H9 (cell line): ENCODE data around the gene BNIP1. TPM values are rescaled to one million over a fixed set of nuclear protein-coding genes. Genes with fewer than 3 reads are reported as not detected.

Experiments
- DNase-seq: peaks from one replicate; pipeline ENCODE4 v3.0.0-alpha.2; 2017
- H2AFZ ChIP-seq: one replicate; pipeline ENCODE4 v1.6.1; 2013; ENCODE audit warnings: mild to moderate bottlenecking, low read length, control low read depth, moderate library complexity
- H2AK5ac ChIP-seq: 2 replicates; pipeline ENCODE4 v1.6.1; 2013; ENCODE audit warnings: low read length, control low read depth, mixed read lengths; ENCODE audit not compliant: insufficient read length
- H2BK120ac ChIP-seq: one replicate; pipeline ENCODE4 v1.6.1; 2013; ENCODE audit warnings: low read depth, mild to moderate bottlenecking, low read length, control low read depth, inconsistent platforms; ENCODE audit not compliant: poor library complexity, severe bottlenecking
- H2BK12ac ChIP-seq: 2 replicates; pipeline ENCODE4 v1.6.1; 2013; ENCODE audit warnings: low read length, control low read depth, mixed read lengths, low read depth; ENCODE audit not compliant: insufficient read length
- H2BK15ac ChIP-seq: 2 replicates; pipeline ENCODE4 v1.6.1; 2013; ENCODE audit warnings: low read depth, low read length, control low read depth
- H2BK20ac ChIP-seq: one replicate; pipeline ENCODE4 v1.6.1; 2013; ENCODE audit warnings: low read depth, mild to moderate bottlenecking, low read length, control low read depth, inconsistent platforms; ENCODE audit not compliant: poor library complexity, severe bottlenecking
- H2BK5ac ChIP-seq: 2 replicates; pipeline ENCODE4 v1.6.1; 2013; ENCODE audit warnings: low read length, control low read depth, mixed read lengths; ENCODE audit not compliant: insufficient read length
- H3K14ac ChIP-seq: 2 replicates; pipeline ENCODE4 v1.6.1; 2013; ENCODE audit warnings: low read length, control low read depth; ENCODE audit not compliant: insufficient read depth
- H3K18ac ChIP-seq: 2 replicates; pipeline ENCODE4 v1.6.1; 2013; ENCODE audit warnings: low read depth, mild to moderate bottlenecking, mixed read lengths, low read length, control low read depth; ENCODE audit not compliant: insufficient read length
- H3K23ac ChIP-seq: 2 replicates; pipeline ENCODE4 v1.6.1; 2013; ENCODE audit warnings: low read length, control low read depth, mixed read lengths, low read depth; ENCODE audit not compliant: insufficient read length
- H3K23me2 ChIP-seq: 2 replicates; pipeline ENCODE4 v1.6.1; 2013; ENCODE audit warnings: low read depth, mild to moderate bottlenecking, mixed read lengths, low read length, control low read depth; ENCODE audit not compliant: insufficient read length, poor library complexity, severe bottlenecking
- H3K27ac ChIP-seq: 2 replicates; pipeline ENCODE4 v1.5.1; 2013; ENCODE audit warnings: low read length, control low read depth, mixed read lengths, low read depth; ENCODE audit not compliant: insufficient read length
- H3K27me3 ChIP-seq: 2 replicates; pipeline ENCODE4 v1.6.1; 2013; ENCODE audit warnings: low read length, control low read depth, inconsistent platforms; ENCODE audit not compliant: insufficient read depth
- H3K4ac ChIP-seq: 2 replicates; pipeline ENCODE4 v1.6.1; 2013; ENCODE audit warnings: low read depth, mild to moderate bottlenecking, control low read depth, inconsistent platforms, low read length, moderate library complexity
- H3K4me1 ChIP-seq: 2 replicates; pipeline ENCODE4 v1.6.1; 2013; ENCODE audit warnings: low read length, control low read depth, inconsistent platforms; ENCODE audit not compliant: insufficient read depth
- H3K4me2 ChIP-seq: 2 replicates; pipeline ENCODE4 v1.6.1; 2013; ENCODE audit warnings: low read length, control low read depth, mixed read lengths; ENCODE audit not compliant: insufficient read length, insufficient read depth
- H3K56ac ChIP-seq: 2 replicates; pipeline ENCODE4 v1.6.1; 2013; ENCODE audit warnings: low read depth, mild to moderate bottlenecking, mixed read lengths, low read length, control low read depth; ENCODE audit not compliant: insufficient read length
- H3K79me1 ChIP-seq: 2 replicates; pipeline ENCODE4 v1.6.1; 2013; ENCODE audit warnings: low read depth, mild to moderate bottlenecking, moderate library complexity, low read length, control low read depth, inconsistent platforms; ENCODE audit not compliant: insufficient read depth, poor library complexity, severe bottlenecking
- H3K79me2 ChIP-seq: 2 replicates; pipeline ENCODE4 v1.6.1; 2013; ENCODE audit warnings: low read length, control low read depth, inconsistent platforms; ENCODE audit not compliant: insufficient read depth
- H3K9ac ChIP-seq: 2 replicates; pipeline ENCODE4 v1.6.1; 2013; ENCODE audit warnings: low read length, control low read depth, mixed read lengths; ENCODE audit not compliant: insufficient read length; ENCODE audit errors: extremely low read depth
- H3K9me3 ChIP-seq: one replicate; pipeline ENCODE4 v1.6.1; 2013; ENCODE audit warnings: low read depth, low read length, inconsistent platforms; ENCODE audit not compliant: control insufficient read depth
- H3T11ph ChIP-seq: one replicate; pipeline ENCODE4 v1.6.1; 2013; ENCODE audit warnings: mild to moderate bottlenecking, low read length, control low read depth, inconsistent platforms
- H4K20me1 ChIP-seq: one replicate; pipeline ENCODE4 v1.6.1; 2013; ENCODE audit not compliant: control insufficient read depth, insufficient read length, insufficient read depth
- H4K5ac ChIP-seq: 2 replicates; pipeline ENCODE4 v1.6.1; 2013; ENCODE audit warnings: low read depth, mild to moderate bottlenecking, mixed read lengths, low read length, control low read depth; ENCODE audit not compliant: insufficient read length
- H4K8ac ChIP-seq: replicated peaks from 2 replicates; pipeline ENCODE4 v1.6.1; 2013; ENCODE audit warnings: low read length, control low read depth, mixed read lengths, low read depth; ENCODE audit not compliant: insufficient read length
- H4K91ac ChIP-seq: 2 replicates; pipeline ENCODE4 v1.6.1; 2013; ENCODE audit warnings: low read depth, mild to moderate bottlenecking, moderate library complexity, mixed read lengths, low read length, control low read depth; ENCODE audit not compliant: insufficient read length
- H3K27ac Mint-ChIP-seq, 3 experiments: 2 replicates in 2 of 3; 3 replicates in 1 of 3; pipeline ENCODE4 v1.8.0; 2020 to 2021; ENCODE audit warnings: mixed read lengths in 3 of 3, mild to moderate bottlenecking in 1 of 3, moderate library complexity in 1 of 3
- H3K27me3 Mint-ChIP-seq: 2 replicates; pipeline ENCODE4 v1.8.0; 2021; ENCODE audit warnings: low read depth, mild to moderate bottlenecking, moderate library complexity, mixed read lengths
- H3K36me3 Mint-ChIP-seq, 3 experiments: 2 replicates in 2 of 3; 3 replicates in 1 of 3; pipeline ENCODE4 v1.8.0; 2020 to 2021; ENCODE audit warnings: low read depth in 3 of 3, mixed read lengths in 3 of 3; ENCODE audit not compliant: insufficient read depth in 1 of 3
- H3K4me1 Mint-ChIP-seq, 2 experiments: 2 replicates each; pipeline ENCODE4 v1.8.0; 2020; ENCODE audit warnings: mixed read lengths in 2 of 2
- H3K4me3 Mint-ChIP-seq, 2 experiments: 2 replicates in 1 of 2; 3 replicates in 1 of 2; pipeline ENCODE4 v1.8.0; 2020 to 2021; ENCODE audit warnings: mild to moderate bottlenecking in 2 of 2, mixed read lengths in 2 of 2, moderate library complexity in 1 of 2
- H3K9me3 Mint-ChIP-seq, 2 experiments: 2 replicates in 1 of 2; 3 replicates in 1 of 2; pipeline ENCODE4 v1.8.0; 2020; ENCODE audit warnings: mild to moderate bottlenecking in 2 of 2, mixed read lengths in 2 of 2, moderate library complexity in 1 of 2
- CTCF ChIP-seq: fragments of 200-600 bp; sonication (generic); conservative IDR thresholded peaks from 3 replicates; pipeline ENCODE4 v1.8.0; 2021; ENCODE audit warnings: antibody characterized with exemption, mild to moderate bottlenecking
- WGBS: extraction: QIAGEN DNeasy Blood & Tissue Kit; methylation state at CpG from one replicate; pipeline ENCODE4 v1.1.7; 2013; ENCODE audit warnings: missing lambda C conversion rate, low lambda C conversion rate, mixed read lengths; ENCODE audit not compliant: insufficient read length; ENCODE audit errors: extremely low coverage; 5-methylcytosine and 5-hydroxymethylcytosine counted together
- total RNA-seq: library from RNA; stranded (reverse); gene quantifications from 2 replicates; pipeline ENCODE4 v1.2.1, GENCODE V29; 2021

BNIP1 gene
- total RNA-seq, 1 experiment from 2014 or later, result 8.8 TPM

- H3K27ac Mint-ChIP-seq, result no peak overlapping the region
- H3K18ac ChIP-seq, result no peak overlapping the region
- H3K27me3 Mint-ChIP-seq, result peaks cover 9% of the 10 kb centered on the region
- H3K4me2 ChIP-seq, result no peak overlapping the region
- H3K14ac ChIP-seq, result no peak overlapping the region
- H3K4me3 Mint-ChIP-seq, result no peak overlapping the region
- no peak overlapping the region for H2BK12ac ChIP-seq
- H4K8ac ChIP-seq, result no peak overlapping the region
- H3K36me3 Mint-ChIP-seq, result no peaks in the 10 kb centered on the region
- no peak overlapping the region for H2AFZ ChIP-seq
- no peak overlapping the region for H2BK15ac ChIP-seq
- H3K79me1 ChIP-seq, result no peaks in the 10 kb centered on the region
- no peaks in the 10 kb centered on the region for H3K79me2 ChIP-seq
- H2BK120ac ChIP-seq, result no peak overlapping the region
- H3K56ac ChIP-seq, result no peak overlapping the region
- no peak overlapping the region for H2BK20ac ChIP-seq
- no peak overlapping the region for H2AK5ac ChIP-seq
- no peak for DNase-seq
- H3K23ac ChIP-seq, result no peak overlapping the region
- no peaks in the 10 kb centered on the region for H3K4me1 ChIP-seq
- no peaks in the 10 kb centered on the region for H3K27me3 ChIP-seq
- no peak overlapping the region for H4K5ac ChIP-seq
- H3K23me2 ChIP-seq, result no peaks in the 10 kb centered on the region
- H3K9me3 Mint-ChIP-seq, result peaks cover 0 to 5% of the 10 kb centered on the region in 2 experiments; a peak in 2 of 5 replicates
- H3K4ac ChIP-seq, result no peak overlapping the region
- WGBS, result no CpG with 5 or more reads among the region's 8 CpGs
- H2BK5ac ChIP-seq, result no peak overlapping the region
- H3K4me1 Mint-ChIP-seq, result peaks cover 8 to 11% of the 10 kb centered on the region in 2 experiments
- H3T11ph ChIP-seq, result no peak overlapping the region
- H3K9me3 ChIP-seq, result no peaks in the 10 kb centered on the region
- H4K20me1 ChIP-seq, result no peaks in the 10 kb centered on the region
- H3K27ac ChIP-seq, result no peak overlapping the region
- TF ChIP-seq CTCF, result peak; percentile 42; the same call in 2 of the 3 replicates
- no peak overlapping the region for H3K9ac ChIP-seq
- H4K91ac ChIP-seq, result no peak overlapping the region
Observed at GRCh38 chr5:173172166-173172565, 27.8 kb downstream of the BNIP1 start.
